PFSK-1 (cell line): ENCODE measurements around the gene ESRRG.

Experiments used
- FOXP2 ChIP-seq: optimal IDR thresholded peaks from 2 replicates; pipeline ENCODE3; 2011; ENCODE audit warnings: borderline replicate concordance, control low read depth, inconsistent platforms; ENCODE audit not compliant: insufficient read depth; ENCODE audit errors: extremely low read length, extremely low read depth
- POLR2AphosphoS5 ChIP-seq: IDR thresholded peaks from 2 replicates; pipeline ENCODE4 v1.6.1; 2012; ENCODE audit warnings: low read depth, mild to moderate bottlenecking, control low read depth, low read length, moderate library complexity
- SIN3A ChIP-seq: IDR thresholded peaks from 2 replicates; pipeline ENCODE4 v1.6.1; 2012; ENCODE audit warnings: mild to moderate bottlenecking, low read length, moderate library complexity, borderline replicate concordance; ENCODE audit not compliant: insufficient read depth
- TAF1 ChIP-seq: IDR thresholded peaks from 2 replicates; pipeline ENCODE4 v1.6.1; 2012; ENCODE audit warnings: low read length, control low read depth, borderline replicate concordance; ENCODE audit not compliant: insufficient read depth
- TF ChIP-seq, protein P1 (sequence below), 2 experiments: IDR thresholded peaks; 2 replicates each; pipeline versions ENCODE4 v1.6.1 to v1.8.0; 2011 to 2012; ENCODE audit warnings: low read depth in 2 of 2, low read length in 2 of 2, control low read depth in 1 of 2, inconsistent platforms in 1 of 2, mild to moderate bottlenecking in 1 of 2, moderate library complexity in 1 of 2; ENCODE audit not compliant: insufficient read depth in 1 of 2

Gene ESRRG

DNA sequence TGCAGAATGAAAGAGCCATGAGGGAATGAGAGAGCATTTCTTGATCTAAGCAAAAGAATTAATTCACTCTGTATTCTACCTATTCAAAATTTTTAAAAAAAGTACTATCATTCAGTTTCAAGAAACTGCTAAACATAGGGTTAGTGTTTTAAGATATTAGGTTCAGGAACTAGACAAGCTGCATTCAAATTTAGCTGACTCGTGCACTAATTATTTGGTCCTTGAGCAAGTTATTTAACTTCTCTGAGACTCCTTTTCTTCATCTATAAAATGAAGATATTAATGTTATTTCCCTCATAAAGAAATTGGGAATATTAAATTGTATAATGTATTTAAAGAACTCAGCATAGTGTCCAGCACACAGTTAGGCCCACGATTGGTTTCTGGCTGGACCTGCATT, 225.0 kb downstream of the ESRRG start:
- TF ChIP-seq POLR2AphosphoS5 (no peak), SIN3A (no peak), TAF1 (no peak), FOXP2 (no peak)
- TF ChIP-seq, protein P1, sequence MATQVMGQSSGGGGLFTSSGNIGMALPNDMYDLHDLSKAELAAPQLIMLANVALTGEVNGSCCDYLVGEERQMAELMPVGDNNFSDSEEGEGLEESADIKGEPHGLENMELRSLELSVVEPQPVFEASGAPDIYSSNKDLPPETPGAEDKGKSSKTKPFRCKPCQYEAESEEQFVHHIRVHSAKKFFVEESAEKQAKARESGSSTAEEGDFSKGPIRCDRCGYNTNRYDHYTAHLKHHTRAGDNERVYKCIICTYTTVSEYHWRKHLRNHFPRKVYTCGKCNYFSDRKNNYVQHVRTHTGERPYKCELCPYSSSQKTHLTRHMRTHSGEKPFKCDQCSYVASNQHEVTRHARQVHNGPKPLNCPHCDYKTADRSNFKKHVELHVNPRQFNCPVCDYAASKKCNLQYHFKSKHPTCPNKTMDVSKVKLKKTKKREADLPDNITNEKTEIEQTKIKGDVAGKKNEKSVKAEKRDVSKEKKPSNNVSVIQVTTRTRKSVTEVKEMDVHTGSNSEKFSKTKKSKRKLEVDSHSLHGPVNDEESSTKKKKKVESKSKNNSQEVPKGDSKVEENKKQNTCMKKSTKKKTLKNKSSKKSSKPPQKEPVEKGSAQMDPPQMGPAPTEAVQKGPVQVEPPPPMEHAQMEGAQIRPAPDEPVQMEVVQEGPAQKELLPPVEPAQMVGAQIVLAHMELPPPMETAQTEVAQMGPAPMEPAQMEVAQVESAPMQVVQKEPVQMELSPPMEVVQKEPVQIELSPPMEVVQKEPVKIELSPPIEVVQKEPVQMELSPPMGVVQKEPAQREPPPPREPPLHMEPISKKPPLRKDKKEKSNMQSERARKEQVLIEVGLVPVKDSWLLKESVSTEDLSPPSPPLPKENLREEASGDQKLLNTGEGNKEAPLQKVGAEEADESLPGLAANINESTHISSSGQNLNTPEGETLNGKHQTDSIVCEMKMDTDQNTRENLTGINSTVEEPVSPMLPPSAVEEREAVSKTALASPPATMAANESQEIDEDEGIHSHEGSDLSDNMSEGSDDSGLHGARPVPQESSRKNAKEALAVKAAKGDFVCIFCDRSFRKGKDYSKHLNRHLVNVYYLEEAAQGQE (IDR thresholded peaks at IDR 0.05; ENCODE audit: insufficient read depth in 1 of 2, low read depth in 2 of 2, low read length in 2 of 2), result no peak

DNA sequence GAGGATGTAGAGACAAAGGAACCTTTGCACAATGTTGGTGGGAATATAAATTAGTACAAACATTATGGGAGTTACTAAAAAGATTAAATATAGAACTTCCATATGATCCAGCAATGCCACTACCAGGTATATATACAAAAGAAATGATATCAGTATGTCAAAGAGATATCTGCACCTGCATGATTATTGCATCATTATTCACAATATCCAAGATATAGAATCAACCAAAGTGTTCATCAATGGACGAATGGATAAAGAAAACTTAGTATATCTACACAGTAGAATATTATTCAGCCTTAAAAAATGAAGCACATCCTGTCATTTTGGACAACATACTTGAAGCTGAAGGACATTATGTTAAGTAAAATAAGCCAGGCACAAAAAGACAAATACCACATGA, 238.2 kb downstream of the ESRRG start:
- TF ChIP-seq SIN3A (no peak), TAF1 (no peak), POLR2AphosphoS5 (no peak), FOXP2 (no peak)
- TF ChIP-seq, protein P1 (IDR thresholded peaks at IDR 0.05; ENCODE audit: insufficient read depth in 1 of 2, low read depth in 2 of 2, low read length in 2 of 2), result no peak

DNA sequence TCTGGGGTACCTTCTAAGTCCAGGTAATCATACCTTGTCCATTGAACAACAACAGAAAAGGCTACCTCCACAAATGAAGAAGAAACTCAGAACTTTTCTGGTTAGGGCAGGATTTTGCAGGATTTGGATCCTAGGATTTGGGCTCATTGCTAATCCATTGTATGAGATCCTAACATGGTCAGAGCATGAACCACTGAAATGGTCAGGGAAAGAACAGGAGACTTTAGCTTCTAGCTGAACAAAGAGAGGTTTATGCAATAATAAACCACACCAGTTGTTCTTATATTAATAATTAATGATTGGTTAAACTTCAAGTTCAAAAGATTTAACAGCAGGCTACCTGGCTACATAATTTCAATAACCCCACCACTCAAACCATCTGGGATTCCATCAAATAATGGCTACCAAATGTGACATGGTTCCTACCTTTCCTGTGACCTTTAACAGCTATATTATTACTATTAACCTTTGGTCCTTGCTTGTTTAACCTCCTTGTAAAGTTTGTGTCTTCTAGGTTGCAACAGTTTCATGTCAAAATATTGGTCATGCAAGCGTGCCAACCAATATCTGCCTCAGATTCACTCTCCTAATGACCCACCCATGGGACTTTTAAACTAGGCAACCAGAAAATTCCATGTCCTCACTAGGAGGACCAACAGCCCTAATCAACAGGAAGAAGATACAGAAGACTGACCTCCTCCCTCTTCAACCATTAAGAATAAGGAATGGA, 239.4 kb downstream of the ESRRG start:
- TF ChIP-seq, protein P1 (IDR thresholded peaks at IDR 0.05; ENCODE audit: insufficient read depth in 1 of 2, low read depth in 2 of 2, low read length in 2 of 2), result no peak
- TF ChIP-seq FOXP2, result no peak

DNA sequence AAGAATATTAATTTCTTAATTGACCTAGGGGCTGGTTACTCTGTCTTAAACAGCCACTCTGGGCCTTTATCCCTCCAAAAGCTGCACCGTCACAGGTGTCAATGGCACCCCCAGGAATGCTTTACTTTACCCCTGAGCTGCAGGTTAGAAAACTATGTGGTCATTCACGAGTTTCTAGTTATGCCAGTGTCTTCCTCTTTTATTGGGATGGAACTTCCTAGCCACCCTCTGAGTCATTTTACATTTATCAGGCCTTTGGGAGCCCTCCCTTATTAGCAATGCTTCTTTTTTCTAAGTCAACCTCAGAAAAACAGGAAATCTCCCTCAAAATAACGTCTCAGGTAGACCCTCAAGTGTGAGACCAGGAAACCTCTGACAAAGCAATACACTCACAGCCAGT, 240.6 kb downstream of the ESRRG start:
- TF ChIP-seq FOXP2 (no peak), SIN3A (no peak), POLR2AphosphoS5 (no peak), TAF1 (no peak)
- TF ChIP-seq, protein P1 (IDR thresholded peaks at IDR 0.05; ENCODE audit: insufficient read depth in 1 of 2, low read depth in 2 of 2, low read length in 2 of 2), result no peak

DNA sequence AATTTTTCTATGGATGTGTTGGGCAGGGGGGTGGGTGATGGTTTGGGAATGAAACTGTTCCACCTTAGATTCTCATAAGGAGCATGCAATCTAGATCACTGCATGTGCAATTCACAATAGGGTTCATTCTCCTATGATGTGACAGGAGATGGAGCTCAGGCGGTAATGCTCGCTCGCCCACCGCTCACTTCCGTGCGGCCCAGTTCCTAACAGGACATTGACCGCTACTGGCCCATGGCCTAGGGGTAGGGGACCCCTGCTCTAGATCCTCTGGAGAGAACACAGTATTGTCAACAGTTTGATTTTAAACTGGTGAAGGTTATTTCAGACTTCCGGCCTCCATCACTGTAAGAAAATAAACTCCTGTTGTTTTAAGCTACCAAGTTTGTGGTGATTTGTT, 245.0 kb downstream of the ESRRG start:
- TF ChIP-seq SIN3A (no peak), POLR2AphosphoS5 (no peak)
